Measurements from ENCODE around the gene TRNAU1AP. TPM values are rescaled to one million over a fixed set of nuclear protein-coding genes. Genes with fewer than 3 reads are reported as not detected.
A peak's percentile ranks its signal among the peaks of the same experiment; 100 is the strongest.
"Not testable (repeated sequence)": the region's sequence is repeated elsewhere in the genome, so short reads cannot be mapped to it uniquely, and the experiment has no call there.

TRNAU1AP gene
- total RNA-seq, 2 donors from 2014 or later = 22.1 to 28.6 TPM

- peak overlapping the region; percentile 87 for H3K4me3 ChIP-seq
- peak overlapping the region; percentile 93 for H3K27ac ChIP-seq
- intact Hi-C loops (cut with DNase I) = no loop called here
- peaks cover 9% of the 10 kb centered on the region for H3K4me1 ChIP-seq
- H3K36me3 ChIP-seq = peaks cover 8% of the 10 kb centered on the region
- DNase-seq = peak; percentile 55
- TF ChIP-seq CTCF (IDR thresholded peaks at IDR 0.05) = no peak
- no peaks in the 10 kb centered on the region for H3K27me3 ChIP-seq
- peak overlapping the region; percentile 77 to 100 for H3K9ac ChIP-seq (ENCODE audit: low read depth in 2 of 2, low read length in 2 of 2)
- no peaks in the 10 kb centered on the region for H3K9me3 ChIP-seq
These were observed 28.0 kb downstream of the TRNAU1AP start for GRCh38 chr1:28580722-28581530.

- peak; percentile 96 for DNase-seq
- H3K4me3 ChIP-seq = peak overlapping the region; percentile 87
- H3K4me1 ChIP-seq = peaks cover 9% of the 10 kb centered on the region
- no peaks in the 10 kb centered on the region for H3K9me3 ChIP-seq
- H3K27ac ChIP-seq = peak overlapping the region; percentile 93
- no peak for TF ChIP-seq CTCF (IDR thresholded peaks at IDR 0.05)
- peaks cover 8% of the 10 kb centered on the region for H3K36me3 ChIP-seq
- no peaks in the 10 kb centered on the region for H3K27me3 ChIP-seq
- peak overlapping the region; percentile 77 to 100 for H3K9ac ChIP-seq (ENCODE audit: low read depth in 2 of 2, low read length in 2 of 2)
- intact Hi-C loops (cut with DNase I) = no loop called here
These were observed 28.8 kb downstream of the TRNAU1AP start for GRCh38 chr1:28581531-28582247.

DNA sequence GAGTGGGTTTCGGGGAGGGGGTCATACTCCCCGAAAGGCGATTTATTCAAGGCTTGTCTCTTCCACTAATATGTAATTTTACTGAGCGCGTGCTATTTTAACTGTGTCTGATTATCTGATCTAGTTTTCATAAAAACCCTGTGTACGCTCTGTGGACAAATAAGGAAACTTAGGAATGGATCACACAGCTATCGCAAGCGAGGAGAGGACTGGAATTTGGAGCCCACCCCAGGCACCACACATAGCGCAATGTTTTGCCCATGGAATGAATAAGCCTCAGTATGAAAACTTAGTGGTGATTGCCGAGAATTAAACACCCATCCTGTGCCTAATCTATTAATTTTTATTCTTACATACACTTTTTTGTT, 29.3 kb downstream of the TRNAU1AP start:
- TF ChIP-seq CTCF (IDR thresholded peaks at IDR 0.05) = no peak
- H3K4me1 ChIP-seq = peaks cover 9% of the 10 kb centered on the region
- peaks cover 8% of the 10 kb centered on the region for H3K36me3 ChIP-seq
- H3K27ac ChIP-seq = peak overlapping the region; percentile 93
- peak; percentile 35 for DNase-seq
- intact Hi-C loops (cut with DNase I) = no loop called here
- H3K27me3 ChIP-seq = no peaks in the 10 kb centered on the region
- peak overlapping the region; percentile 77 to 100 for H3K9ac ChIP-seq (ENCODE audit: low read depth in 2 of 2, low read length in 2 of 2)
- peak overlapping the region; percentile 87 for H3K4me3 ChIP-seq
- H3K9me3 ChIP-seq = no peaks in the 10 kb centered on the region

GRCh38 chr1:28586585-28587391, 33.9 kb downstream of the TRNAU1AP start:
- H3K9me3 ChIP-seq; H3K27ac ChIP-seq; H3K27me3 ChIP-seq; H3K36me3 ChIP-seq; H3K4me1 ChIP-seq; intact Hi-C loops (cut with DNase I); H3K9ac ChIP-seq (ENCODE audit: low read depth in 2 of 2, low read length in 2 of 2); DNase-seq; H3K4me3 ChIP-seq: not testable (repeated sequence)

DNA sequence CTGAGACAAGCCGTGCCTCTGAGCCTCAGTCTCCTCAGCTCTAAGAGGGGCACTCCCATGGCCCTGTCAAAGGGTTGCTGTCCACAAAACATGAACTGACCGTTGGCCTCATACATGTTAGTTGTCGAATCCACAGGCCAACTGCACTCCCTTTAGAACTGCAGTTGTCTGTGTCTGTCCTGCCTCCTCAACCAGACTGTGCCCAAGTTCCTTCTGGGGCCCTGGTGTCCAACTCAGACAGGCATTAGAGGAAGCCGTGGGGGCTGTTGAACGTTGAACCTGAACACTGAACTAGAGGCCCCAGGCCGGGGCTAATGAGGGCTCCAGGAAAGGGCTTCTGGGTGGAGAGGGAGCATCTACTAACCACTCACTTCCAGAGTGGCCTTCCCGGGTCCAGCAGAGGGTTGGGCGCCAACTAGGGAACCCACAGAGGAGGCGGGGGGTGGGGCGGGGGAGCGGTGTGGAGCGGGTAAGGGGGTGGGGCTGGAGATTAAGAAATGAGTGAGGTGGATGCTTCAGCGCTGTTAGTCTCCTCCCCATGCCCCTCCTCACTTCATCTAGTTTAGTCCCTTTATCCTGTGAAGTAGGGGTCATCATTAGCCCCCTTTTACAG, 38.9 kb downstream of the TRNAU1AP start, which contains the start of gene RAB42:
Gene RAB42 (plus strand): TSS at position 558 of the 613 bp plus-strand sequence. CDS start 247 bp downstream, outside the sequence.
- Histone ChIP-seq H3K9ac (ENCODE audit: low read depth in 2 of 2, low read length in 2 of 2) (peak within 1 kb of the TSS; percentile 58 to 72), H3K9me3 (no peaks in the 10 kb centered on the region), H3K4me1 (peaks cover 3% of the 10 kb centered on the region), H3K36me3 (no peaks in the 10 kb centered on the region), H3K4me3 (peak within 1 kb of the TSS; percentile 62), H3K27me3 (no peaks in the 10 kb centered on the region), H3K27ac (no peak within 1 kb of the TSS)
- TF ChIP-seq CTCF (IDR thresholded peaks at IDR 0.05) = no peak
- peak; percentile 46 for DNase-seq
- intact Hi-C loops (cut with DNase I) = no loop called here

Measured in colonic mucosa (tissue), 4 donors.